Stimulated activated CD8-positive, alpha-beta memory T cell treated with anti-CD3 and anti-CD28 coated beads, Interleukin-7, amount 100 ng/mL, for 4 hours (primary cell): ENCODE measurements around the gene HCFC1.
"Not testable (repeated sequence)": the region's sequence is repeated elsewhere in the genome, so short reads cannot be mapped to it uniquely, and the experiment has no call there.

ENCODE experiments used
- DNase-seq, 2 donors: peaks; one replicate each; pipeline ENCODE4 v3.0.0-alpha.2; 2020; ENCODE audit warnings: low read depth in 2 of 2

The HCFC1 gene

GRCh38 chrX:154008521-154008920 is 36.9 kb upstream of the HCFC1 start:
- no peak for DNase-seq

GRCh38 chrX:154006947-154007346 is 35.3 kb upstream of the HCFC1 start:
- DNase-seq, result no peak

- DNase-seq, result no peak
Observed at GRCh38 chrX:154004315-154004714, 32.7 kb upstream of the HCFC1 start.

- peak in 1 of 2 donors; percentile 45 for DNase-seq
Observed at GRCh38 chrX:154002215-154002719, 30.6 kb upstream of the HCFC1 start.

GRCh38 chrX:154000051-154000450 is 28.4 kb upstream of the HCFC1 start:
- no peak for DNase-seq

GRCh38 chrX:153999359-154000037 is 27.9 kb upstream of the HCFC1 start:
- DNase-seq, result no peak

- DNase-seq, result no peak
Observed at GRCh38 chrX:153995504-153995903, 23.9 kb upstream of the HCFC1 start.

- DNase-seq, result not testable (repeated sequence)
Observed at GRCh38 chrX:153994398-153994797, 22.8 kb upstream of the HCFC1 start.

GRCh38 chrX:153993978-153994377 is 22.4 kb upstream of the HCFC1 start:
- no peak for DNase-seq

- DNase-seq, result no peak
Observed at GRCh38 chrX:153993079-153993478, 21.5 kb upstream of the HCFC1 start.

GRCh38 chrX:153992180-153992579 is 20.6 kb upstream of the HCFC1 start:
- DNase-seq, result no peak

- DNase-seq, result no peak
Observed at GRCh38 chrX:153991013-153991580, 19.5 kb upstream of the HCFC1 start.

GRCh38 chrX:153989973-153990655 is 18.5 kb upstream of the HCFC1 start:
- no peak for DNase-seq

- DNase-seq, result no peak
Observed at GRCh38 chrX:153988493-153988892, 16.9 kb upstream of the HCFC1 start.

- peak in 1 of 2 donors; percentile 29 for DNase-seq
Observed at GRCh38 chrX:153984351-153985178, 12.9 kb upstream of the HCFC1 start.

- no peak for DNase-seq
Observed at GRCh38 chrX:153983321-153983801, 11.7 kb upstream of the HCFC1 start.

- DNase-seq, result peak in 1 of 2 donors; percentile 30
Observed at GRCh38 chrX:153981771-153982533, 10.3 kb upstream of the HCFC1 start.

- DNase-seq, result no peak
Observed at GRCh38 chrX:153981231-153981630, 9.6 kb upstream of the HCFC1 start.

GRCh38 chrX:153980394-153980793 is 8.8 kb upstream of the HCFC1 start:
- not testable (repeated sequence) for DNase-seq

- no peak for DNase-seq
Observed at GRCh38 chrX:153974726-153975286, 3.2 kb upstream of the HCFC1 start.
